HEK293 (cell line): ENCODE data around the gene IL23R.

ENCODE experiments used
- CTCF ChIA-PET: fragments of 350-600 bp; formaldehyde crosslinking; extraction: SDS; loops from one replicate; lab custom pipeline; 2021; ENCODE audit warnings: antibody characterized with exemption; lab: Yijun Ruan, JAX
- POLR2A ChIA-PET: fragments of 300-600 bp; formaldehyde crosslinking; extraction: SDS; loops from one replicate; lab custom pipeline; 2020; ENCODE audit warnings: antibody characterized with exemption, inconsistent platforms; lab: Yijun Ruan, JAX
- H3K27ac ChIP-seq: fragments of 200-500 bp; sonication (Bioruptor generic); 2 replicates; pipeline ENCODE4 v1.5.1; 2014; ENCODE audit warnings: low read depth, low read length, control low read depth, inconsistent platforms; ENCODE audit errors: extremely low read depth
- H3K36me3 ChIP-seq, 2 experiments: fragments of 200-500 bp in 1 of 2; sonication (Bioruptor generic) in 1 of 2; 1 replicate in 1 of 2; 2 replicates in 1 of 2; pipeline ENCODE4 v1.5.1; 2014 to 2017; ENCODE audit warnings: inconsistent platforms in 2 of 2, low read length in 2 of 2; ENCODE audit not compliant: control insufficient read depth in 2 of 2, insufficient read depth in 1 of 2
- H3K4me1 ChIP-seq: fragments of 200-500 bp; sonication (Bioruptor generic); 2 replicates; pipeline ENCODE4 v1.5.1; 2014; ENCODE audit warnings: mild to moderate bottlenecking, low read length, inconsistent platforms; ENCODE audit not compliant: control insufficient read depth, insufficient read depth
- H3K4me3 ChIP-seq: 2 replicates; pipeline ENCODE4 v1.5.1; 2011; ENCODE audit warnings: low read depth, mild to moderate bottlenecking, control low read depth, low read length, moderate library complexity
- H3K9me3 ChIP-seq: fragments of 200-500 bp; sonication (Bioruptor generic); 2 replicates; pipeline ENCODE4 v1.5.1; 2014; ENCODE audit warnings: low read depth, low read length, inconsistent platforms; ENCODE audit not compliant: control insufficient read depth, insufficient read depth
- HOXA7 ChIP-seq: sonication (generic); formaldehyde crosslinking; IDR thresholded peaks from 2 replicates; pipeline ENCODE4 v1.8.1; 2022; ENCODE audit warnings: missing genetic modification reagents, borderline replicate concordance
- KLF10 ChIP-seq: fragments of 450-650 bp; IDR thresholded peaks from 2 replicates; pipeline ENCODE4 v1.5.1; 2018; ENCODE audit warnings: missing biosample characterization, mild to moderate bottlenecking, missing genetic modification characterization
- KLF17 ChIP-seq: fragments of 450-650 bp; formaldehyde crosslinking; IDR thresholded peaks from 2 replicates; pipeline ENCODE4 v1.5.1; 2016; ENCODE audit warnings: missing biosample characterization, missing genetic modification characterization
- KLF9 ChIP-seq: fragments of 450-650 bp; formaldehyde crosslinking; IDR thresholded peaks from 2 replicates; pipeline ENCODE4 v1.5.1; 2016; ENCODE audit warnings: missing biosample characterization, missing genetic modification characterization, low read depth
- PRDM6 ChIP-seq: fragments of 450-650 bp; formaldehyde crosslinking; IDR thresholded peaks from 2 replicates; pipeline ENCODE4 v1.5.1; 2017; ENCODE audit warnings: missing biosample characterization, missing genetic modification characterization
- SETDB1 ChIP-seq: IDR thresholded peaks from one replicate; pipeline ENCODE4 v1.6.1; 2017; ENCODE audit warnings: mild to moderate bottlenecking, low read length, moderate library complexity, mixed read lengths; ENCODE audit not compliant: insufficient read length
- ZBTB7A ChIP-seq: fragments of 450-650 bp; formaldehyde crosslinking; IDR thresholded peaks from 2 replicates; pipeline ENCODE4 v1.5.1; 2016; ENCODE audit warnings: low read depth, missing biosample characterization, missing genetic modification characterization
- ZNF133 ChIP-seq: fragments of 450-650 bp; formaldehyde crosslinking; IDR thresholded peaks from 2 replicates; pipeline ENCODE4 v1.5.1; 2016; ENCODE audit warnings: missing biosample characterization, missing genetic modification characterization
- ZNF146 ChIP-seq: fragments of 450-650 bp; formaldehyde crosslinking; IDR thresholded peaks from 2 replicates; pipeline ENCODE4 v1.5.1; 2016; ENCODE audit warnings: missing biosample characterization, missing genetic modification characterization
- ZNF221 ChIP-seq: fragments of 450-650 bp; formaldehyde crosslinking; IDR thresholded peaks from 2 replicates; pipeline ENCODE4 v1.5.1; 2017; ENCODE audit warnings: missing biosample characterization, missing genetic modification characterization, borderline replicate concordance
- ZNF280D ChIP-seq: fragments of 450-650 bp; formaldehyde crosslinking; IDR thresholded peaks from 2 replicates; pipeline ENCODE4 v1.5.1; 2016; ENCODE audit warnings: missing biosample characterization, missing genetic modification characterization
- ZNF548 ChIP-seq: fragments of 450-650 bp; formaldehyde crosslinking; IDR thresholded peaks from 2 replicates; pipeline ENCODE4 v1.5.1; 2016; ENCODE audit warnings: missing biosample characterization, missing genetic modification characterization
- ZNF561 ChIP-seq: fragments of 450-650 bp; IDR thresholded peaks from 2 replicates; pipeline ENCODE4 v1.5.1; 2018; ENCODE audit warnings: missing biosample characterization, missing genetic modification characterization, borderline replicate concordance
- ZNF571 ChIP-seq: fragments of 450-650 bp; formaldehyde crosslinking; IDR thresholded peaks from 2 replicates; pipeline ENCODE4 v1.5.0; 2017; ENCODE audit warnings: missing biosample characterization, missing genetic modification characterization
- ZNF585B ChIP-seq: fragments of 450-650 bp; formaldehyde crosslinking; IDR thresholded peaks from 2 replicates; pipeline ENCODE4 v1.5.1; 2016; ENCODE audit warnings: missing biosample characterization, missing genetic modification characterization
- ZNF639 ChIP-seq: fragments of 450-650 bp; formaldehyde crosslinking; IDR thresholded peaks from 2 replicates; pipeline ENCODE4 v1.5.1; 2016; ENCODE audit warnings: missing biosample characterization, missing genetic modification characterization
- ZNF707 ChIP-seq: fragments of 450-650 bp; formaldehyde crosslinking; IDR thresholded peaks from 2 replicates; pipeline ENCODE4 v1.5.1; 2016; ENCODE audit warnings: missing biosample characterization, missing genetic modification characterization
- ZNF747 ChIP-seq: fragments of 450-650 bp; formaldehyde crosslinking; IDR thresholded peaks from 2 replicates; pipeline ENCODE4 v1.5.1; 2016; ENCODE audit warnings: missing biosample characterization, missing genetic modification characterization
- ZNF76 ChIP-seq: fragments of 450-650 bp; formaldehyde crosslinking; IDR thresholded peaks from 2 replicates; pipeline ENCODE4; 2016; ENCODE audit warnings: low read depth, missing biosample characterization, missing genetic modification characterization, borderline replicate concordance
- ZNF830 ChIP-seq: fragments of 450-650 bp; IDR thresholded peaks from 2 replicates; pipeline ENCODE4 v1.5.0; 2018; ENCODE audit warnings: missing biosample characterization, missing genetic modification characterization, low read depth, mild to moderate bottlenecking, moderate library complexity
- ZSCAN18 ChIP-seq: fragments of 450-650 bp; formaldehyde crosslinking; IDR thresholded peaks from 2 replicates; pipeline ENCODE4 v1.5.1; 2016; ENCODE audit warnings: missing biosample characterization, missing genetic modification characterization

The IL23R gene

GRCh38 chr1:67290236-67290635 lies 124.0 kb downstream of the IL23R start:
- Histone ChIP-seq H3K4me3 (no peak overlapping the region), H3K36me3 (no peaks in the 10 kb centered on the region), H3K27ac (no peak overlapping the region), H3K4me1 (no peaks in the 10 kb centered on the region), H3K9me3 (no peaks in the 10 kb centered on the region)
- ChIA-PET POLR2A (no interaction called here), CTCF (no interaction called here)
- no peak for TF ChIP-seq ZNF133
- TF ChIP-seq ZNF707 (tag by site-specific recombination), result no peak
- TF ChIP-seq ZNF585B (tag by site-specific recombination), result no peak
- no peak for TF ChIP-seq ZNF76 (tag by site-specific recombination)
- no peak for TF ChIP-seq ZBTB7A (tag by site-specific recombination)
- no peak for TF ChIP-seq ZNF830 (tag by site-specific recombination)

DNA sequence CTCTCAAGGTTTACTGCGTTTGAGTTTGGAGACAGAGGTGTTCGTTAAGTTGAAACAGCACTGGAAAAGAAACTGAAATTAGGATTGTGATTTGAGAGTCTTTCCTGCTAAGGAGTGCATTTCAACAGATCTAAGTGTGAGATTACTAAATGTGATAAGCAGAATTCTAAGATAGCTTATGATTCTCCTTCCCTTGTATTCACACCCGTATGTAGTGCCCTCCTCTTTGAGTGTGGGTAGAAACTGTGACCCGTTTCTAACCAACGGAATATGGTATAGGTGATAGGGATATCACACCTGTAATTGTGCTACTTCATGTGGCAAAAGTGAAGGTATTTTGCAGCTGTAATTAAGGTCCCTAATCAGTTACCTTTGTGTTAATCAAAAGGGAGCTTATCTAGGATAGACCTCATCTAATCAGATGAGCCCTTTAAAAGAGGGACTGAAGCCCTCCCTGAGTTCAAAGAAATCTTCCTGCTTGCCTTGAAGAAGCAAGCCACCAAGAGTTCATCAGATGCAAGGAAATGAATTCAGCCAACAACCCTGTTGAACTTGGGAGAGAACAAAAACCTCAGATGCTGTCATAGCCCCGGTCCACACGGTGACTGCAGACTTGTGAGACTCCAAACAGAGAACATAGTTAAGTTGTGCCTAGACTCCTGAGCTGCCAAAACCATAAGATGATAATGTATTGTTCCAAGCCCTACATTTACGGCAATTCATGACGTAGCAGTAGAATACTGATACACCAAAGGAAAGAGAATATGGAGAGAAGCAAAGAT lies 128.8 kb downstream of the IL23R start:
- Histone ChIP-seq H3K4me1 (no peaks in the 10 kb centered on the region), H3K9me3 (no peaks in the 10 kb centered on the region), H3K36me3 (no peaks in the 10 kb centered on the region), H3K27ac (no peak overlapping the region), H3K4me3 (no peak overlapping the region)
- CTCF ChIA-PET, result interaction anchor here (0.6 to 1.2 kb wide), 4 partner anchors 10 to 1087 kb away, joined by 3 read pairs; no protein-coding TSS in a partner anchor
- TF ChIP-seq ZNF280D (tag by site-specific recombination) (no peak), ZNF548 (tag by site-specific recombination) (no peak), ZNF571 (tag by site-specific recombination) (no peak), ZNF747 (tag by site-specific recombination) (no peak), ZBTB7A (tag by site-specific recombination) (no peak), KLF9 (tag by site-specific recombination) (no peak), KLF17 (no peak)
- POLR2A ChIA-PET, result no interaction called here

- Histone ChIP-seq H3K36me3 (no peaks in the 10 kb centered on the region), H3K27ac (no peak overlapping the region), H3K4me1 (no peaks in the 10 kb centered on the region), H3K4me3 (no peak overlapping the region), H3K9me3 (no peaks in the 10 kb centered on the region)
- CTCF ChIA-PET, result no interaction called here
- POLR2A ChIA-PET, result no interaction called here
- TF ChIP-seq ZNF561 (tag by site-specific recombination) (no peak), SETDB1 (no peak), HOXA7 (CRISPR knock-in tag) (no peak), KLF10 (no peak), ZSCAN18 (tag by site-specific recombination) (no peak), ZNF146 (tag by site-specific recombination) (no peak), ZNF639 (tag by site-specific recombination) (no peak), ZNF221 (tag by site-specific recombination) (no peak), PRDM6 (tag by site-specific recombination) (no peak)
Measured at GRCh38 chr1:67298762-67299161, 132.5 kb downstream of the IL23R start.
